ENCODE measurements around the gene NEGR1.

- no peak for TF ChIP-seq CTCF (conservative IDR thresholded peaks at IDR 0.05; ENCODE audit: low read length)
- no peak for TF ChIP-seq EZH2phosphoT487 (IDR thresholded peaks at IDR 0.05; ENCODE audit: borderline replicate concordance, low read depth, low read length)
These were observed 490.1 kb downstream of the NEGR1 start for GRCh38 chr1:71792264-71792663.

All from OCI-LY7 (cell line).